Activated CD4-positive, alpha-beta T cell treated with anti-CD3 and anti-CD28 coated beads, Interleukin-2, Interleukin-6, amounts not matched to agents 100 ng/mL and 50 ng/mL, durations not matched to agents 16 hours and 8 hours (primary cell): Measurements from ENCODE around the gene DPH1.

Source experiments
- DNase-seq: peaks from one replicate; pipeline ENCODE4 v3.0.0-alpha.2; 2020

Gene DPH1

GRCh38 chr17:2082003-2082781, 52.2 kb downstream of the DPH1 start:
- no peak for DNase-seq

- DNase-seq = no peak
Observed at GRCh38 chr17:2083613-2084035, 53.7 kb downstream of the DPH1 start.

GRCh38 chr17:2084036-2084765, 54.2 kb downstream of the DPH1 start:
- no peak for DNase-seq

GRCh38 chr17:2084766-2085647, 55.1 kb downstream of the DPH1 start:
- DNase-seq = no peak

GRCh38 chr17:2085648-2085949, 55.6 kb downstream of the DPH1 start:
- DNase-seq = no peak

GRCh38 chr17:2086306-2086705, 56.4 kb downstream of the DPH1 start:
- DNase-seq = no peak

GRCh38 chr17:2087597-2088211, 57.8 kb downstream of the DPH1 start:
- peak; percentile 75 for DNase-seq

- no peak for DNase-seq
Observed at GRCh38 chr17:2089021-2089422, 59.1 kb downstream of the DPH1 start.

- DNase-seq = no peak
Observed at GRCh38 chr17:2090210-2090641, 60.3 kb downstream of the DPH1 start.

- no peak for DNase-seq
Observed at GRCh38 chr17:2090804-2091534, 61.0 kb downstream of the DPH1 start.

- no peak for DNase-seq
Observed at GRCh38 chr17:2092253-2092652, 62.3 kb downstream of the DPH1 start.

GRCh38 chr17:2093349-2093748, 63.4 kb downstream of the DPH1 start:
- no peak for DNase-seq
